Brain microvascular endothelial cell (primary cell): ENCODE measurements around the gene CAPG.

ENCODE experiments used
- DNase-seq: peaks from one replicate; pipeline ENCODE4 v3.0.0-alpha.2; 2020
- H3K27ac ChIP-seq: fragments of 250-450 bp; sonication (Bioruptor Pico); 2 replicates; pipeline ENCODE4 v1.5.1; 2020; ENCODE audit warnings: mild to moderate bottlenecking, moderate library complexity
- H3K27me3 ChIP-seq: fragments of 250-450 bp; sonication (Bioruptor Pico); replicated peaks from 2 replicates; pipeline ENCODE4 v1.5.1; 2020; ENCODE audit warnings: mild to moderate bottlenecking
- H3K36me3 ChIP-seq: fragments of 250-450 bp; sonication (Bioruptor Pico); replicated peaks from 2 replicates; pipeline ENCODE4 v1.5.1; 2020; ENCODE audit warnings: mild to moderate bottlenecking
- H3K4me3 ChIP-seq: 2 replicates; pipeline ENCODE4 v1.5.1; 2011; ENCODE audit warnings: low read depth, mild to moderate bottlenecking, control low read depth, low read length, moderate library complexity
- CTCF ChIP-seq: IDR thresholded peaks from 2 replicates; pipeline ENCODE4 v1.5.1; 2011; ENCODE audit warnings: low read depth, mild to moderate bottlenecking, moderate library complexity, low read length, control low read depth, inconsistent platforms; ENCODE audit errors: missing control alignments
- in situ Hi-C: cut with HindIII; loops from 2 replicates; pipeline ENCODE4 v1.10.0; 2017; ENCODE audit warnings: low sequenced_read_pairs, low pct_ligation_motif_present

CAPG gene

GRCh38 chr2:85413592-85414420 is 3.6 kb upstream of the CAPG start:
- in situ Hi-C loops, result no loop called here
- Histone ChIP-seq H3K27ac (peak overlapping the region; percentile 23), H3K4me3 (peak overlapping the region; percentile 72), H3K27me3 (no peaks in the 10 kb centered on the region), H3K36me3 (no peaks in the 10 kb centered on the region)
- no peak for DNase-seq
- TF ChIP-seq CTCF, result peak; percentile 13

GRCh38 chr2:85411405-85411748 is 1.2 kb upstream of the CAPG start:
- in situ Hi-C loops, result no loop called here
- no peak for DNase-seq
- TF ChIP-seq CTCF, result no peak
- Histone ChIP-seq H3K36me3 (no peaks in the 10 kb centered on the region), H3K4me3 (no peak overlapping the region), H3K27ac (no peak overlapping the region), H3K27me3 (no peaks in the 10 kb centered on the region)

GRCh38 chr2:85410584-85411404 is 628 bp upstream of the CAPG start:
- DNase-seq, result no peak
- in situ Hi-C loops, result no loop called here
- Histone ChIP-seq H3K27me3 (no peaks in the 10 kb centered on the region), H3K27ac (no peak overlapping the region), H3K36me3 (no peaks in the 10 kb centered on the region), H3K4me3 (no peak overlapping the region)
- TF ChIP-seq CTCF, result no peak

- H3K36me3 ChIP-seq, result no peaks in the 10 kb centered on the region
- H3K27me3 ChIP-seq, result no peaks in the 10 kb centered on the region
- TF ChIP-seq CTCF, result peak; percentile 11
- DNase-seq, result peak; percentile 40
- in situ Hi-C loops, result no loop called here
- peak overlapping the region; percentile 46 for H3K27ac ChIP-seq
- H3K4me3 ChIP-seq, result no peak overlapping the region
Measured at GRCh38 chr2:85405201-85406059, 4.7 kb downstream of the CAPG start.

- no peak overlapping the region for H3K27ac ChIP-seq
- H3K4me3 ChIP-seq, result no peak overlapping the region
- no peak for TF ChIP-seq CTCF
- DNase-seq, result no peak
- in situ Hi-C loops, result no loop called here
- H3K27me3 ChIP-seq, result no peaks in the 10 kb centered on the region
- H3K36me3 ChIP-seq, result peaks cover 2% of the 10 kb centered on the region
Measured at GRCh38 chr2:85401844-85402243, 8.3 kb downstream of the CAPG start.
